Measurements from ENCODE around the gene SAMMSON.

The SAMMSON gene

GRCh38 chr3:70086336-70086735, 86.8 kb downstream of the SAMMSON start:
- DNase-seq (ENCODE audit: low read depth, low spot score): no peak
- H3K4me3 ChIP-seq (ENCODE audit: low read depth, low read length): no peak overlapping the region
- in situ Hi-C loops (cut with HindIII; ENCODE audit: low sequenced_read_pairs): no loop called here
- TF ChIP-seq CTCF (IDR thresholded peaks at IDR 0.05; ENCODE audit: low read depth, low read length): no peak

DNA sequence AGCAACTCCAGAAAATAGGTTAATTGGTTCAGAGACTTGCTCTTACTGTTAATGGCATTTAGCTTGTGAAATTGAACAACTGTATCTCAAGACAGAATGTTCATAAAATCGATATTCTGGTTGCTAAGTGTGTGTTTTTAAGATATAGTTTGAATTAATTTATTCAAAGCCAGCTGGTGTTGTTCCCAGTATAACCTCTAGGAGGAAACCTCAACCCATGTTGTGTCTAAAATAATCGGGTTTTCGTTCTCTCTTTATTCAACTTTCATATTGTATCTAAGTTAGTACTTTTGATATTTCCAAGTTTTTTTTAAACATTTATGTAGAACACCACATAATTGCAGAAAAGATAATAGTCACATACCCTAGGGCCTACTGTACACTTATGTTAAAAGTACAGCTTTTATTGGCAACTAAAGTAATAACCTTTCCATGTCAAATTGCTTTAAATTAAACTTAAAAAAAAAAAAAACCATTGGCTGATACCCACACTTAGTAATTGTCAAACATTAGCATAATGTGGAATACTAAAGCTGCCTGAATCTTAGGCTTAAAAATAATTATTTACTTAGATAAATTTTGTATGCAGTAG, 90.9 kb downstream of the SAMMSON start:
- TF ChIP-seq CTCF (IDR thresholded peaks at IDR 0.05; ENCODE audit: low read depth, low read length): peak; percentile 72
- in situ Hi-C loops (cut with HindIII; ENCODE audit: low sequenced_read_pairs): no loop called here
- DNase-seq (ENCODE audit: low read depth, low spot score): peak; percentile 40
- no peak overlapping the region for H3K4me3 ChIP-seq (ENCODE audit: low read depth, low read length)

DNA sequence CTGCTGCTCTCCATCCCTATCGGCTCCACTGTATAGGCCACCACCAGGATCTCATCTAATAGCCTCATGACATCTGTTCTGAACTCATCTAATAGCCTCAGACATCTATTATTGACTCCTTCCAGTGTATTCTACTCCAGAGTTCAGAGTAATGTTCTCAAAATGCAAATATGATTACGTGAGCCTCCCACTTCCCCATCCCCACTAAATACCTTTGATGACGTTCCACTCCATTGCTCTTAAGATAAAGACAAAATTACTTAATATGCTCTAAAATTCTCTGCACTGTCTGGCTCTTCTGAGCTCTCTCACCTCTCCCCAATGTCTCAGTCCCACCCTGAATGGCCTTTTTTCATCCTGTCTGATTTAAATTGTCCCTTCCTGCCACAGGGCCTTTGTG, 94.7 kb downstream of the SAMMSON start:
- no peak overlapping the region for H3K4me3 ChIP-seq (ENCODE audit: low read depth, low read length)
- in situ Hi-C loops (cut with HindIII; ENCODE audit: low sequenced_read_pairs): no loop called here
- no peak for TF ChIP-seq CTCF (IDR thresholded peaks at IDR 0.05; ENCODE audit: low read depth, low read length)
- no peak for DNase-seq (ENCODE audit: low read depth, low spot score)

- no peak for TF ChIP-seq CTCF (IDR thresholded peaks at IDR 0.05; ENCODE audit: low read depth, low read length)
- no peak for DNase-seq (ENCODE audit: low read depth, low spot score)
- in situ Hi-C loops (cut with HindIII; ENCODE audit: low sequenced_read_pairs): no loop called here
- no peak overlapping the region for H3K4me3 ChIP-seq (ENCODE audit: low read depth, low read length)
Observed at GRCh38 chr3:70095260-70095659, 95.7 kb downstream of the SAMMSON start.

DNA sequence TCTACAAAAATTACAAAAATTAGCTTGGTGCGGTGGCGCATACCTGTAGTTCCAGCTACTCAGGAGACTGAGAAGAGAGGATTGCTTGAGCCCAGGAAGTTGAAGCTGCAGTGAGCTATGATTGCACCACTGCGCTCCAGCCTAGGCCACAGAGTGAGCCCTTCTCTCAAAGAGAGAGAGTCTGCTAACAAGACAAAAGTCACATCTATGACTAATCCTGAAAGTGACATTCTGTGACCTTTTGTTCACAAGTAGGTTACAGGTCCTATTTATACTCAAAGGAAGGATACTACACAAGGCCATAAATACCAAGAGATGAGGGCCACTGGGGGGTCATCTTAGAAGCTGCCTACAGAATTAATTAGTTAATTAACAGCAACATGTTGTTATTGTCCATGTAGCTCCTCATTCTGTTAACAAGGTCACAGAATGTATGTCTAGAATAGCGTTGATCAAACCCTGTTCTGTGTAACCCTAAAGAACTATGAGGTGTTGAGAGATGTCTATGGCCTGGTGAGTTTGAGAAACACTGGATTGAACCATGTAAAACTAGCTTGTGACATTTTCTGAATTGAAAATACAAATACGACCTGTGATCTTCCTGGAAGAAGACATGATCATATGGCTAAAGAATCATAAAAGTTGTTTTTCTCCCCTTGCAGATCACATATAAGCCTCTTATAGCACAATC, 97.0 kb downstream of the SAMMSON start:
- DNase-seq (ENCODE audit: low read depth, low spot score): no peak
- no peak overlapping the region for H3K4me3 ChIP-seq (ENCODE audit: low read depth, low read length)
- in situ Hi-C loops (cut with HindIII; ENCODE audit: low sequenced_read_pairs): no loop called here
- TF ChIP-seq CTCF (IDR thresholded peaks at IDR 0.05; ENCODE audit: low read depth, low read length): no peak

GRCh38 chr3:70097084-70097483, 97.6 kb downstream of the SAMMSON start:
- DNase-seq (ENCODE audit: low read depth, low spot score): no peak
- no peak overlapping the region for H3K4me3 ChIP-seq (ENCODE audit: low read depth, low read length)
- TF ChIP-seq CTCF (IDR thresholded peaks at IDR 0.05; ENCODE audit: low read depth, low read length): no peak
- in situ Hi-C loops (cut with HindIII; ENCODE audit: low sequenced_read_pairs): no loop called here

All from astrocyte of the spinal cord (primary cell).